Hepatocyte (in vitro differentiated cells): ENCODE data around the gene RIMKLA. TPM values are rescaled to one million over a fixed set of nuclear protein-coding genes. Genes with fewer than 3 reads are reported as not detected.

Experiments used
- DNase-seq: peaks from one replicate; pipeline ENCODE4 v3.0.0-alpha.2; 2016; ENCODE audit warnings: low spot score
- H2AFZ ChIP-seq: fragments of 200-600 bp; sonication (generic); 2 replicates; pipeline ENCODE4 v1.6.0; 2016; ENCODE audit warnings: antibody characterized with exemption, mild to moderate bottlenecking
- H3K27ac ChIP-seq: fragments of 200-600 bp; sonication (generic); 2 replicates; pipeline ENCODE4 v1.5.1; 2016; ENCODE audit warnings: mild to moderate bottlenecking
- H3K27me3 ChIP-seq: fragments of 200-600 bp; sonication (generic); 2 replicates; pipeline ENCODE4 v1.6.1; 2016
- H3K36me3 ChIP-seq: fragments of 200-600 bp; sonication (generic); replicated peaks from 2 replicates; pipeline ENCODE4 v1.5.1; 2016; ENCODE audit warnings: low read depth; ENCODE audit not compliant: insufficient read depth
- H3K4me1 ChIP-seq: fragments of 200-600 bp; sonication (generic); 2 replicates; pipeline ENCODE4 v1.5.1; 2016; ENCODE audit warnings: mild to moderate bottlenecking, moderate library complexity; ENCODE audit not compliant: insufficient read depth
- H3K4me2 ChIP-seq: fragments of 200-600 bp; sonication (generic); 2 replicates; pipeline ENCODE4 v1.6.0; 2016
- H3K4me3 ChIP-seq: fragments of 200-600 bp; sonication (generic); 2 replicates; pipeline ENCODE4 v1.5.1; 2016; ENCODE audit warnings: mild to moderate bottlenecking
- H3K79me2 ChIP-seq: fragments of 200-600 bp; sonication (generic); 2 replicates; pipeline ENCODE4 v1.6.0; 2017; ENCODE audit warnings: mild to moderate bottlenecking
- H3K9me2 ChIP-seq: fragments of 200-600 bp; sonication (generic); replicated peaks from 2 replicates; pipeline ENCODE4 v1.6.0; 2017; ENCODE audit warnings: mild to moderate bottlenecking; ENCODE audit not compliant: insufficient read depth
- H3K9me3 ChIP-seq: fragments of 200-600 bp; sonication (generic); 2 replicates; pipeline ENCODE4 v1.5.1; 2016; ENCODE audit warnings: low read depth, mild to moderate bottlenecking
- H4K20me1 ChIP-seq: fragments of 200-600 bp; sonication (generic); 2 replicates; pipeline ENCODE4 v1.6.0; 2016; ENCODE audit warnings: mild to moderate bottlenecking; ENCODE audit not compliant: insufficient read depth, poor library complexity, severe bottlenecking
- CTCF ChIP-seq: fragments of 200-600 bp; sonication (generic); IDR thresholded peaks from 2 replicates; pipeline ENCODE4 v1.5.1; 2016; ENCODE audit warnings: antibody characterized with exemption, mild to moderate bottlenecking; ENCODE audit not compliant: poor library complexity
- EZH2 ChIP-seq: fragments of 200-600 bp; sonication (generic); IDR thresholded peaks from 2 replicates; pipeline ENCODE4 v1.6.1; 2016; ENCODE audit warnings: antibody characterized with exemption, mild to moderate bottlenecking, borderline replicate concordance
- EZH2phosphoT487 ChIP-seq: fragments of 200-600 bp; sonication (generic); IDR thresholded peaks from one replicate; pipeline ENCODE4 v1.6.1; 2018; ENCODE audit warnings: antibody characterized with exemption, mild to moderate bottlenecking, low read depth, moderate library complexity; ENCODE audit not compliant: unreplicated experiment, severe bottlenecking
- WGBS: methylation state at CpG from one replicate; pipeline ENCODE4 v1.1.6; 2016; ENCODE audit warnings: low lambda C conversion rate; ENCODE audit errors: missing lambda C conversion rate; 5-methylcytosine and 5-hydroxymethylcytosine counted together
- polyA plus RNA-seq: library from polyadenylated mRNA; unstranded; fragments of >200 nt; fragmentation: Nextera tagmentation; extraction: Ambion mirVana; gene quantifications from 2 replicates; pipeline ENCODE4 v1.2.1, GENCODE V29; 2016
- total RNA-seq: library from RNA; depleted of rRNA; stranded (reverse); fragments of >200 nt; gene quantifications from 2 replicates; pipeline ENCODE4 v1.2.3, GENCODE V29; 2014

RIMKLA gene
- total and polyA plus RNA-seq, 2 experiments from 2014 or later = 0.66 to 1.1 TPM

GRCh38 chr1:42461196-42461595, 80.6 kb downstream of the RIMKLA start:
- TF ChIP-seq EZH2phosphoT487 (no peak), EZH2 (no peak), CTCF (no peak)
- Histone ChIP-seq H3K9me3 (no peaks in the 10 kb centered on the region), H3K4me3 (no peak overlapping the region), H4K20me1 (no peaks in the 10 kb centered on the region), H3K9me2 (no peaks in the 10 kb centered on the region), H3K27me3 (no peaks in the 10 kb centered on the region), H3K27ac (peak overlapping the region; percentile 26), H3K79me2 (peaks cover 7% of the 10 kb centered on the region), H2AFZ (no peak overlapping the region), H3K4me2 (no peak overlapping the region), H3K36me3 (no peaks in the 10 kb centered on the region), H3K4me1 (peaks cover 22% of the 10 kb centered on the region)
- 85% methylated on average over 2 of the region's 2 CpGs for WGBS
- peak; percentile 15 for DNase-seq

- Histone ChIP-seq H3K79me2 (no peaks in the 10 kb centered on the region), H3K9me2 (no peaks in the 10 kb centered on the region), H2AFZ (peak within 1 kb of the TSS; percentile 58), H3K4me3 (peak within 1 kb of the TSS; percentile 46), H3K27me3 (no peaks in the 10 kb centered on the region), H3K36me3 (no peaks in the 10 kb centered on the region), H3K9me3 (no peaks in the 10 kb centered on the region), H3K4me2 (peak within 1 kb of the TSS; percentile 81), H3K4me1 (peaks cover 18% of the 10 kb centered on the region), H4K20me1 (no peaks in the 10 kb centered on the region), H3K27ac (peak within 1 kb of the TSS; percentile 32)
- 3% methylated on average over 59 of the region's 59 CpGs for WGBS
- TF ChIP-seq EZH2phosphoT487 = no peak
- TF ChIP-seq CTCF = no peak
- TF ChIP-seq EZH2 = no peak
- DNase-seq = peak; percentile 98
Measured at GRCh38 chr1:42462828-42463763, 82.5 kb downstream of the RIMKLA start, which contains the start of gene CCDC30. CCDC30 (plus strand) TSS chr1:42463286; CDS start chr1:42480552, 17,266 bp downstream.

GRCh38 chr1:42463921-42464320, 83.3 kb downstream of the RIMKLA start:
- Histone ChIP-seq H4K20me1 (no peaks in the 10 kb centered on the region), H3K4me2 (peak overlapping the region; percentile 81), H3K9me2 (no peaks in the 10 kb centered on the region), H3K9me3 (no peaks in the 10 kb centered on the region), H2AFZ (peak overlapping the region; percentile 58), H3K36me3 (no peaks in the 10 kb centered on the region), H3K4me3 (peak overlapping the region; percentile 46), H3K27me3 (no peaks in the 10 kb centered on the region), H3K27ac (peak overlapping the region; percentile 32), H3K4me1 (peaks cover 18% of the 10 kb centered on the region), H3K79me2 (no peaks in the 10 kb centered on the region)
- DNase-seq = no peak
- TF ChIP-seq EZH2 (no peak), EZH2phosphoT487 (no peak), CTCF (no peak)
- WGBS = 84% methylated on average over 3 of the region's 3 CpGs
